ENCODE measurements around the gene HPX.

The HPX gene

GRCh38 chr11:6458352-6459098, 17.7 kb upstream of the HPX start:
- DNase-seq (ENCODE audit: low read depth): no peak

GRCh38 chr11:6457581-6458320, 17.0 kb upstream of the HPX start:
- no peak for DNase-seq (ENCODE audit: low read depth)

- no peak for DNase-seq (ENCODE audit: low read depth)
These were observed 15.7 kb upstream of the HPX start for GRCh38 chr11:6456361-6457073.

GRCh38 chr11:6455070-6455469, 14.3 kb upstream of the HPX start:
- DNase-seq (ENCODE audit: low read depth): no peak

GRCh38 chr11:6453152-6453551, 12.4 kb upstream of the HPX start:
- no peak for DNase-seq (ENCODE audit: low read depth)

GRCh38 chr11:6452219-6452618, 11.4 kb upstream of the HPX start:
- DNase-seq (ENCODE audit: low read depth): no peak

GRCh38 chr11:6448574-6448973, 7.8 kb upstream of the HPX start:
- DNase-seq (ENCODE audit: low read depth): no peak

GRCh38 chr11:6443269-6444003, 2.6 kb upstream of the HPX start:
- DNase-seq (ENCODE audit: low read depth): peak; percentile 47

GRCh38 chr11:6442441-6442840, 1.7 kb upstream of the HPX start:
- no peak for DNase-seq (ENCODE audit: low read depth)

GRCh38 chr11:6438979-6439571, 1.7 kb downstream of the HPX start:
- DNase-seq (ENCODE audit: low read depth): peak; percentile 7

- DNase-seq (ENCODE audit: low read depth): no peak
These were observed 2.8 kb downstream of the HPX start for GRCh38 chr11:6437993-6438392.

- no peak for DNase-seq (ENCODE audit: low read depth)
These were observed 3.4 kb downstream of the HPX start for GRCh38 chr11:6437423-6437822.

GRCh38 chr11:6433998-6434660, 6.7 kb downstream of the HPX start:
- DNase-seq (ENCODE audit: low read depth): no peak

GRCh38 chr11:6431861-6432260, 8.9 kb downstream of the HPX start:
- DNase-seq (ENCODE audit: low read depth): no peak

- no peak for DNase-seq (ENCODE audit: low read depth)
These were observed 13.3 kb downstream of the HPX start for GRCh38 chr11:6427516-6427915.

- no peak for DNase-seq (ENCODE audit: low read depth)
These were observed 20.1 kb downstream of the HPX start for GRCh38 chr11:6420677-6421076.

GRCh38 chr11:6419009-6419631, 21.7 kb downstream of the HPX start, which contains the start of gene APBB1:
Gene APBB1 (minus strand): TSS chr11:6419094. CDS start chr11:6411347, 7,747 bp downstream.
- DNase-seq (ENCODE audit: low read depth): peak; percentile 73

GRCh38 chr11:6418557-6419008, 22.2 kb downstream of the HPX start:
- no peak for DNase-seq (ENCODE audit: low read depth)

- no peak for DNase-seq (ENCODE audit: low read depth)
These were observed 22.8 kb downstream of the HPX start for GRCh38 chr11:6417907-6418556.

- DNase-seq (ENCODE audit: low read depth): no peak
These were observed 25.0 kb downstream of the HPX start for GRCh38 chr11:6415797-6416196.
